Measurements from ENCODE around the gene C12orf56.

DNA sequence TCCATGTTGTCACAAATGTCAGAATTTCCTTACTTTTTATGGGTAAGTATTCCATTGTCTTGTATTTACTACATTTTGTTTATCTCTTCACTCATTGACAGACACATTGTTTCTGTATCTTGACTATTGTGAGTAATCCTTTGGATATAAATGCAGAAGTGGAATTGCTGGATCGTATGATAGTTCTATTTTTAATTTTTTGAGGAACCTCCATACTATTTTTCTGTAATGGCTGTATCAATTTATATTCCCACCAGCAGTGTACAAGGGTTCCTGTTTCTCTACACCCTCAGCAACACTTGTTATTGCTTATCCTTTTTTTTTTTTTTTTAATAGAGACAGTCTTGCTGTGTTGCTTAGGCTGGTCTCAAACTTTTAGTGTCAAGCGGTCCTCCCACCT is 164.9 kb downstream of the C12orf56 start:
- TF ChIP-seq YY1 (IDR thresholded peaks at IDR 0.05; ENCODE audit: insufficient read depth, insufficient read length) = no peak
- no peak for TF ChIP-seq ZNF274 (IDR thresholded peaks at IDR 0.05; ENCODE audit: low read depth, low read length)
